ENCODE data around the gene MAN1C1.

DNA sequence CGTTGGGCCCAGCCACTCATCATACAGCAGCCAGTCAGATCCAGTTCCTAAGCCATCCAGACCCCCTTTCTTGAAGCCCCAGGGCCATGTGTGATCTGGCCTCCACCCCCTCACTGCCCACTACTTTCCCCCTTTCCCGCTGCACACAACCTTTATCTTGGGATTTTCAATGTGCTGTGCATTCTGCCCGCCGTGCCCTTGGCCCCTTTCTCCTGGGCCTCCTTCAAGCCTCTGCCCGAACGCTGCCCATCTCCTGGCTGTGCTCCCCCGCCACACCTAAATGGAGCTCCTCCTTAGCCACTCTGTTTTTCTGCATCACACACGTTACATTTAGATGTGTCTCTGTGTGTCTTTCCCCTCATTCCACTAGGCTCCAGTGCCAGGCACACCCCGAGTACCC is 116.7 kb downstream of the MAN1C1 start:
- TF ChIP-seq, protein P1, sequence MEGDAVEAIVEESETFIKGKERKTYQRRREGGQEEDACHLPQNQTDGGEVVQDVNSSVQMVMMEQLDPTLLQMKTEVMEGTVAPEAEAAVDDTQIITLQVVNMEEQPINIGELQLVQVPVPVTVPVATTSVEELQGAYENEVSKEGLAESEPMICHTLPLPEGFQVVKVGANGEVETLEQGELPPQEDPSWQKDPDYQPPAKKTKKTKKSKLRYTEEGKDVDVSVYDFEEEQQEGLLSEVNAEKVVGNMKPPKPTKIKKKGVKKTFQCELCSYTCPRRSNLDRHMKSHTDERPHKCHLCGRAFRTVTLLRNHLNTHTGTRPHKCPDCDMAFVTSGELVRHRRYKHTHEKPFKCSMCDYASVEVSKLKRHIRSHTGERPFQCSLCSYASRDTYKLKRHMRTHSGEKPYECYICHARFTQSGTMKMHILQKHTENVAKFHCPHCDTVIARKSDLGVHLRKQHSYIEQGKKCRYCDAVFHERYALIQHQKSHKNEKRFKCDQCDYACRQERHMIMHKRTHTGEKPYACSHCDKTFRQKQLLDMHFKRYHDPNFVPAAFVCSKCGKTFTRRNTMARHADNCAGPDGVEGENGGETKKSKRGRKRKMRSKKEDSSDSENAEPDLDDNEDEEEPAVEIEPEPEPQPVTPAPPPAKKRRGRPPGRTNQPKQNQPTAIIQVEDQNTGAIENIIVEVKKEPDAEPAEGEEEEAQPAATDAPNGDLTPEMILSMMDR (IDR thresholded peaks at IDR 0.05), result no peak
- TF ChIP-seq POLR2A (IDR thresholded peaks at IDR 0.05), result no peak

Measured in uterus (tissue), 2 donors.